ENCODE measurements around the gene SLC16A9.

Gene SLC16A9

DNA sequence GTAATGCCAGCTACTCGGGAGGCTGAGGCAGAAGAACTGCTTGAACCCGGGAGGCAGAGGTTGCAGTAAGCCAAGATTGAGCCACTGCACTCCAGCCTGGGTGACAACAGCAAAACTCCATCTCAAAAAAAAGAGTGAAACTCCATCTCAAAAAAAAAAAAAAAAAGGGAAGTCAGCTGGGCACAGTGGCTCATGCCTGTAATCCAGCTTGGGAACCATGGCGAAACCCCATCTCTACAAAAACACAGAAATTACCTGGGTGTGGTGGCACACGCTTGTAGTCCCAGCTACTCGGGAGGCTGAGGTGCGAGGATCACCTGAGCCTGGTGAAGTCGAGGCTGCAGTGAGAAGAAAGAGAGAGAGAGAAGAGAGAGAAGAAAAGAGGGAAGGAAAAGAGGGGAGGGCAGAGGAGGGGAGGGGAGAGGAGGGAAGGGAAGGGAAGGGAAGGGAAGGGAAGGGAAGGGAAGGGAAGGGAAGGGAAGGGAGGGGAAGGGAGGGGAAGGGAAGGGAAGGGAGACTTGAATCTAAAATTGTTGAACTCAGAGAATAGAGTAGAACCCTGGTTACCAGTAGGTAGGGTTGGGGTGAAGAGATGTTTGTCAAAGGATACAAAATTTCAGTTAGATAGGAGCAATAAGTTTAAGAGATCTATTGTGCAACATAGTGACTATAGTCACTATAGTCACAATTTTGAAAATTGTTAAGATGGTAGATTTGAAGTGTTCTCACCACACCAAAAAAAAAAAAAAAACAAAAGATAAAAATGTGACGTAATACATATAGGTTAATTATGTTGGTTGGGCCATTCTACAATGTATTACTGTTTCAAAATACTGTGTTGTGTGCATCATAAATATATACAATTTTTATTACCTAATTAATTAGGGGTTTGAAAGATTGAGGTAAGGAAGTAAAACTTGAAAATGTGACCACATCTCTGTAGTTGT, 2.5 kb downstream of the SLC16A9 start:
- TF ChIP-seq, protein P1, sequence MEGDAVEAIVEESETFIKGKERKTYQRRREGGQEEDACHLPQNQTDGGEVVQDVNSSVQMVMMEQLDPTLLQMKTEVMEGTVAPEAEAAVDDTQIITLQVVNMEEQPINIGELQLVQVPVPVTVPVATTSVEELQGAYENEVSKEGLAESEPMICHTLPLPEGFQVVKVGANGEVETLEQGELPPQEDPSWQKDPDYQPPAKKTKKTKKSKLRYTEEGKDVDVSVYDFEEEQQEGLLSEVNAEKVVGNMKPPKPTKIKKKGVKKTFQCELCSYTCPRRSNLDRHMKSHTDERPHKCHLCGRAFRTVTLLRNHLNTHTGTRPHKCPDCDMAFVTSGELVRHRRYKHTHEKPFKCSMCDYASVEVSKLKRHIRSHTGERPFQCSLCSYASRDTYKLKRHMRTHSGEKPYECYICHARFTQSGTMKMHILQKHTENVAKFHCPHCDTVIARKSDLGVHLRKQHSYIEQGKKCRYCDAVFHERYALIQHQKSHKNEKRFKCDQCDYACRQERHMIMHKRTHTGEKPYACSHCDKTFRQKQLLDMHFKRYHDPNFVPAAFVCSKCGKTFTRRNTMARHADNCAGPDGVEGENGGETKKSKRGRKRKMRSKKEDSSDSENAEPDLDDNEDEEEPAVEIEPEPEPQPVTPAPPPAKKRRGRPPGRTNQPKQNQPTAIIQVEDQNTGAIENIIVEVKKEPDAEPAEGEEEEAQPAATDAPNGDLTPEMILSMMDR (IDR thresholded peaks at IDR 0.05): no peak

DNA sequence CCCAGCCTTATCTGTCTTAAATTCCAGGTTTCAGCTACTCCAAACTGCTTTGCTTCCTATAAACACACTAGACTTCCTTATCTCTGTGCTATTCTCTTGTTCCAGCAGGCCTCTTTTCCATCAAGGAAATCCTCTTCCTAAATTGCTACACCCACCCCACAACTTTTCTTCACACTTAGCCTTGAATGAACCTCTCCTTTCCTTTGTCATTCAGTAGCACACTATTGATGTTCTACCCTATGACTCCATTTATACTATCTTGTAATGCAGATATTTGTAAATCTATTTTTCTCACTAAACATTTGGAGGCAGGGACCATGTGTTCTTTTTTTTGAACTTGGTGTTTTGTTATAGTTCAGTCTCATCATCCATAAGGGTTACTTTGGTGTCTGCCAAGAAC, 3.7 kb downstream of the SLC16A9 start:
- TF ChIP-seq, protein P1 (IDR thresholded peaks at IDR 0.05): no peak

DNA sequence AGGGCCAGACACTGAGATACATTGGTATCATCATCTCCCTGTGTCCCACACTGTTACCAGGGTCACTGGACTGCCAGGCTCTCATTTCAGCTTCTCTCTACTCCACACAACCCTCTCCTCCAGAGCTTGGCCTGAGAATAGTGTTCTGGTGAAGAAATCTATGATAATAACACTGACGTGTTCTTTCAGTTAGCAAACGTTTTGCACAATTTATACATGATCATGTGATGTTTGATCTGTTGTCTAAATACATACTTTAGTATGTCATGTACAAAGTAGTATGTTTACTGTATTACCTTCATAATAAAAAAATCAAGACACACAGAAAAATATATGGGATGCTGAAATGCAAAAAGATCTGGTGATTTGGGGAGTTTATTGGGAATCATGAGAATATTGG, 5.0 kb downstream of the SLC16A9 start:
- TF ChIP-seq, protein P1 (IDR thresholded peaks at IDR 0.05): no peak

DNA sequence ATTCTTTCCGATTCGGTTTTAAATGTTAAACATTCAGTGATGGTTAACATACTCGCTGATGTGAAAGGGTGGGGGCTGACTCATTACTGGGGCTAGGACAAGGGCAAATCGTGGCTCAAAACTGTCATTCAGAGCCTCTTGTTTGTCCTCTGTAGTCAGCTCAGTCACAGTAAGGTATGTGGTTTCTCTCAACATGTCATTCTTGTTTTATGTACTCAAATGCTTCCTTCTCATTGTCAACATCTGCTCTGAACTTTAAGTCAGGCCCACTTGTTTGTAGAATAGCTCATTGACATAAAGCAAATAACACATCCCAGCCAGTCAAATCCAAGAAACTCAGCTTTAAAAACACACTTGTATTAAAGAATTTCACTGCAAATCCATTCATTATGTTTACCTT, 7.3 kb downstream of the SLC16A9 start:
- TF ChIP-seq, protein P1 (IDR thresholded peaks at IDR 0.05): no peak

GRCh38 chr10:59700709-59701108, 8.9 kb downstream of the SLC16A9 start:
- TF ChIP-seq, protein P1 (IDR thresholded peaks at IDR 0.05): no peak

DNA sequence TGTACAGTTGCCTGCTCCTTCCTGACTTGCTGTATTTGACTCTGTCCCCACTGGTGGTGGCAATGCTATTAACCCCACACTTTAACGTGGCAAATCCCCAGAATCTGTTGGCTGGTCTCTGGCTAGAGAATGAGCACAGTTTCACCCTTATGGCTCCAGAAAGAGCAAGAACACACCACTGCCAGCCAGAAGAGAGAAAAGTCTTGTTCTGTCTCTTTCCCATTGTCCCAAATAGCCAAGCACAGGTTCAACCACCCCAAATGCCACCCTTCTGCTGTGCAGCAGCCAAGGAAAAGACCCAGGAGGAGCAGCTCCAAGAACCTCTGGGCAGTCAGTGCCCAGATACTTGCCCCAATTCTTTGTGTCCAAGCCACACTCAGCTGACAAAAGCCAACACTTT, 11.3 kb downstream of the SLC16A9 start:
- TF ChIP-seq, protein P1 (IDR thresholded peaks at IDR 0.05): no peak

DNA sequence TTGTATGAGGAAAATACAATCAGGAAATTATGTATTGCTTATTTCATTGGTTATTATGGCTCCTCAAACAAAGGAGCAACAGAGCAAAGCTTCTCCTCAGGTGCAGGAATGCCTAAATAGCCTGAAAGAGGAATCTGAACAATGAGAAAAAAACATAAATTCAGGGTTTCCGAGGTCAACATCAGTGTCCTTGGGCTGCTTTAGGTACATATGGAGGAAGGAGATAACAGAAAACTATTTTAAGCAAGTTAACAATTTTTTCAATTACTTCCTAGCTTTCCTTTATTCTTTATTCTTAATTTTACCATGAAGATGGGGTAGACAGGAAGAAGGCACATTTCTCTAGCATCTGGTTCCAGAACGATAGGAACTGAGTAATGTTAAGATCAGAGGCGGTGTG, 14.0 kb downstream of the SLC16A9 start:
- TF ChIP-seq, protein P1 (IDR thresholded peaks at IDR 0.05): no peak

Measured in LNCAP (cell line).